HG02642 (cell line): ENCODE results near the gene UBAP1L.
"Not testable (repeated sequence)": the region's sequence is repeated elsewhere in the genome, so short reads cannot be mapped to it uniquely, and the experiment has no call there.

Source experiments
- ATAC-seq: cut with Tn5 transposase; IDR thresholded peaks from one replicate; pipeline ENCODE4 v1.9.1; 2021; ENCODE audit warnings: mild to moderate bottlenecking; ENCODE audit not compliant: unreplicated experiment, poor library complexity

The UBAP1L gene

DNA sequence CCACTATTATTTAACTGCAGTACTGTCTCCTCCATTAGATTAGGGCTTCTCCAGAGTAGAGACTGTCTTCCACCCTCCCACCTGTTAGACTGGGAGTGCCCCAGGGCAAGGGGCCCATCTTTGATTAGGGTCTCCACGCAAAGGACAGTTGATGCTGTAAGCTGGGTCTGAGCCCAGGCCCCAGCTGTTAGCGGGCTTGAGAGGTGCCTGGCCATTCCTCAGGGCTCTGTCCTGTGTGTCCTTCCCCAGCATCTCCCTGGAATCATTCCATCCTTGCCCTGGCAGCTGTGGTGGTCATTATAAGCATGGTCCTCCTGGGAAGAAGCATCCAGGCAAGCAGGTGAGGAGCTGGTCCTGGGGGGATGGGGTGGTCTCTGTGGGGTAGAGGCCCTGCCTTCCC is 63.7 kb downstream of the UBAP1L start:
- no peak for ATAC-seq

- ATAC-seq: no peak
Measured at GRCh38 chr15:65050270-65050669, 64.7 kb downstream of the UBAP1L start.

DNA sequence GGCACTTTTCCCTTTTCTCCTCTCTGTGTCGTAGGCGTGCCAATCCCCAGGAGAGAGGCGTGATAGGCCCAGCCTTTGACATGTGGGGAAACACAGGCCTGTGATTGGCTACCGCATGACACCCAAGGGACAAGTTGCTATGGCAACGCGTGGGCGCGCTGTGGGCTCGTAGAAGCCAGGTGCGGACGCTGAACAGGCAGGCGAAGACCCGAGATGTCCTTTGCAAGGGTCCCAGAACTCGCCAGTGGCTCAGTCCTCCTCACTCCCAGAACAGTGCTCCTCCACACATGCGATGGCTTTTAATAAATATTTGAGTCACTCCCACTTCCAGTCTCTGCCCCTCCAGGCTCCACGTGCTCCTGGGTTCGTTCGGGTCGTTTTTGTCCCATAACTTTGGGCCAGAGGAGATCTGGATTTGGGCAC is 65.6 kb downstream of the UBAP1L start:
- ATAC-seq: peak; percentile 85

- no peak for ATAC-seq
Measured at GRCh38 chr15:65048241-65048640, 66.8 kb downstream of the UBAP1L start.

- ATAC-seq: no peak
Measured at GRCh38 chr15:65044724-65045481, 70.1 kb downstream of the UBAP1L start, which contains the start of gene SLC51B. TSS of gene SLC51B (plus strand) at chr15:65045387. CDS start at chr15:65050005, 4,618 bp downstream.

DNA sequence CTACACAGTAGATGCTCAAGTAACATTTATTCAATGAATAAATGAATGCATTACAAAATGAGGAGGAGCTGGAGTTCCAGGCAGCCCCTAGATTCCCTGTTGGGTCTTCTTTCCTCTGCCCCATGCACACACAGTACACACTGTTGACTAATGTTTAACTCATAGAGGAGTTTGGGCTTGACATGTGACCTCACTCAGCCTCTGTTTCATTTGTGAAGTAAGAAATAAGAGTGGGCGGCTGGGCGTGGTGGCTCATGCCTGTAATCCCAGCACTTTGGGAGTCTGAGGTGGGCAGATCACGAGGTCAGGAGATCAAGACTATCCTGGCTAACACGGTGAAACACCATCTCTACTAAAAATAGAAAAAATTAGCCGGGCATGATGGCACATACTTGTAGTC is 70.8 kb downstream of the UBAP1L start:
- ATAC-seq: not testable (repeated sequence)

DNA sequence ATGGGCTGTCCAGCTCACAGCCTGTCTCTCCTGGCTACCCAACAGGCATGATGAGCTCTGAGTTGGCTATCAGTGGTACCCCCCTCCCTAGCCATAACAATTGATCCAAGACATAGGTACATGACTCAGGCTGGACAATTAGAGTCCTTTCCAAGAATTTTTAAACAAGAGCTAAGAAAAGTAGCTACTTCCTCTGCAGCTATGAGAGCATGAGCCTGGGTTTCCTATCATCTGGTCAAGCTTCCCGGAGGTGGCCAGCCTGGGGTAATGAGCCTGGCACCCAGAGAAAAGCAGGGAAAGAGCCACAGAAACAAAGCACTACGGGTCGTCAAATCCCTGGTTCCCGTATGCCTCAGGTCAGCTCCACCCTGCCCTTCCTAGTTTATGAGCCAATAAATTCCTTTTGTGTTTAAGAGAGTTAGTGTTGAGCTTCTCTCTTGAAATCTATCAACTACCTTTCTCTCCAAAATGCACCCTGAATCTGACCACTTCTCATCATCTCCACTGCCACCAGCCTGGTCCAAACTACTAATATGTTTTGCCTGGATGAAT is 72.1 kb downstream of the UBAP1L start:
- ATAC-seq: no peak
